ENCODE measurements around the gene ZDHHC11B.

GRCh38 chr5:691817-692528 lies 92.6 kb downstream of the ZDHHC11B start:
- TF ChIP-seq EZH2 (IDR thresholded peaks at IDR 0.05; ENCODE audit: borderline replicate concordance, insufficient read depth, low read length, poor library complexity, severe bottlenecking): no peak
- TF ChIP-seq SMC3 (conservative IDR thresholded peaks at IDR 0.05; ENCODE audit: poor library complexity): no peak
- TF ChIP-seq CTCF (IDR thresholded peaks at IDR 0.05; ENCODE audit: poor library complexity, severe bottlenecking): no peak
